ENCODE results near the gene OR5AS1.
"Not testable (repeated sequence)": the region's sequence is repeated elsewhere in the genome, so short reads cannot be mapped to it uniquely, and the experiment has no call there.

OR5AS1 gene

DNA sequence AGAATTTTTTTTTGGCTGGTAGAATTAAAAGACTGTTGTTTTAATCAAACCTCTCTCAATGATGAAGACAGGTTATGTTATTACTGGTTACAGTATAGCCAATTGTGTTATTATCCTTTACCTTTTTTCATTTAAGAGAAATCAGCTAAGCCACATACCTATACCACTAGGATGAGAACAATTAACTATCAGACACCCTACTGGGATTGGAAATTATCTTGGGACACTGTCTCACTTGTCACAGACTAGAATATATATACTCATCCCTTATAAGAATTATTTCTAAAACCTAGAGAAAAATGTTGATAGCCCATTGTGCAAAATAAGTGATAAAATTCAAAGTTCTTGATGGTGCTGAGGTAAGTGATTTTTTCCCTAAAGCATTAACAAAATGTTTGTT lies at the start of gene OR5AS1:
Gene OR5AS1, plus strand, starts transcription at position 301 of the 400 bp plus-strand sequence. CDS start 2,765 bp downstream, outside the sequence.
- DNase-seq: no peak

DNA sequence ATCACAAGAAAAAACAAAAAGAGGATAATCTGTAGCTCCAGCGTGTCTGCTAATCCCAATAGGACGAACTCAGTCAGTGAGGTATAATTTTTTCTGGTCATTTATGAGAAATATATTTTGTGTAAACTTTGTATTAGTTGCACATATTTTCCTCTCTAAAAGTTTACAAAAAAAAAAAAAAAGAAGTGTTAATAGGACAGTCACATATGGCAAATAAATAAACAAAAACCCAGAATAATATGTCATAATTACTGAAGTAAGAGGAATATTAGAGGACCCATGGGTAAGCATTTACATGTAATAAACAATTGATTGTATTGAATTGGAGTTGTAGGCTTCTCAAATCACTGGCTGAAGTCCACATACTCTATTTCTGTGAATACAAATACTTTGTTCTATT lies 32.9 kb upstream of the OR5AS1 start, which contains the start of gene OR5F1:
Gene OR5F1, minus strand, starts transcription at position 101 of the 400 bp plus-strand sequence. Its CDS starts 0 bp downstream, at position 101.
- DNase-seq: no peak

DNA sequence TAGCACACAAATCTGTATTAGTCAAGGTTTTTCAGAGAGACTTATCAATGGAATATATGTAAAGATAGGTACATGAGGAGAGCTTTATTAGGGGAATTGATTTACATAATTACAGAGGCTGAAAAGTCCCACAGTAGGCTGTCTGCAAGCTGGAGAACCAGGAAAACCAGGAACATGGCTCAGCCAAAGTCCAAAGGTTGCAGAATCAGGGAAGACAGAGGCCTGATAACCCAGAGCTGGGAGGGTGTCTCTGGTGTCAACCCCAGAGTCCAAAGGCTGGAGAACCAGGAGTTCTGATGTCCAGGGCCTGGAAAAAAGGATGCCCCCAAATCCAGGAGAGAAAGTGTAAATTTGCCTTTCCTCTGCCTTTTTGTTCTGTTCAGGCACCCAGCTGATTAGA lies 16.7 kb upstream of the OR5AS1 start:
- DNase-seq: no peak

DNA sequence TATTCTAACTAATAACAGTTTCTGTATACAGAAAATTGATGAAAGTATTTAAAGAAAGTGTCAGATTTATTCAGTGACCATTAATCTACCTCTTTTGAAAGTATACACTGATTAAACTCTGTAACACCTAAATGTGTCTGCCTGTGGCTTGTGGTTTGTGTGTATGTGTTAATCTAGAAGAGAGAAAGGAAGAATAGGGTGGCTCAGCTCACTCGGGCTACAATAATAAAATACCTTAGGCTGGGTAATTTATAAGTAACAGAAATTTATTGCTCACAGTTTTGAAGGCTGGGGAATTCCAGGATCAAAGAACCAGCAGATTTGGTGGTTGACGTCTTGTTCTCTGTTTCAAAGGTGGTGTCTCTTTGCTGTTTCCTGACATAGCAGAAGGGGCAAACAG lies 13.6 kb upstream of the OR5AS1 start:
- DNase-seq: no peak

DNA sequence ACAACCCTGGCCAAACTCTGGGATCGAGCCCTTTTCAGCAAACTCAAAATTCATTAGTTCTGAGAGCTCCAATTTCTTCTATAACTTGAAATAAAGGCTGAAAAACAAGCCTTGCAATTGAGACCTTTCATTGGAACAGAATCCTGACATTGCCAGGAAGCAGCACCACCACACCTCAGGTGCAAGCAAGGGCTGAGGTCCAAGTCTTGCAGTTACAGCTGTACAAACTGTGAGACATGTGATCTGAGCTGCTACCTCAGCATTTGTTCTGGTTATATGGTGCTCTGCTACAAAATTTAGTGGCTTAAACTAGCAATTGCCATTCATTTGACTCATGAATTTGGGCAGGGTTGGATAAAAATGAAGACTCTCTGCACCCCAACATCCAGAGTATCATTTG lies 18.1 kb downstream of the OR5AS1 start:
- DNase-seq: no peak

- DNase-seq: no peak
Measured at GRCh38 chr11:56048480-56048879, 21.0 kb downstream of the OR5AS1 start.

DNA sequence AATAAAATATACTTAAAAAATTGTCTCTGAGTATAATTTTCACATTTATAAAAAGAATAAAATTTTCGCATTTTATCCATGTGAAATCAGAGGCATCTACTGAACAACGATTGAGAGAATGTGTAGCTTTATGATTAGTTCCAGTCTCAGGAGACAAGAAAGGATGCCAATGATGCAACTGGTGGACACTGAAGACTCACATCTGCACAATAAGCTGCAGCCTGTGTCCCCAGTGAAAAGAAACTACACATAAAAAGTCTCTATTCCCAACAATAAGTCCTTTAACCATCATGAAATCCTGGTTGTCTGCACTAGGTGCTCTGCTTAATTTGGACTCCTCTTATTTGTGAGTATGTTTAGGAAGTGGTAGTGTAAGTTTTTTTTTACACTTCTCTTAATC lies 22.0 kb downstream of the OR5AS1 start:
- DNase-seq: no peak

GRCh38 chr11:56056366-56056765 lies 28.9 kb downstream of the OR5AS1 start:
- DNase-seq: not testable (repeated sequence)

DNA sequence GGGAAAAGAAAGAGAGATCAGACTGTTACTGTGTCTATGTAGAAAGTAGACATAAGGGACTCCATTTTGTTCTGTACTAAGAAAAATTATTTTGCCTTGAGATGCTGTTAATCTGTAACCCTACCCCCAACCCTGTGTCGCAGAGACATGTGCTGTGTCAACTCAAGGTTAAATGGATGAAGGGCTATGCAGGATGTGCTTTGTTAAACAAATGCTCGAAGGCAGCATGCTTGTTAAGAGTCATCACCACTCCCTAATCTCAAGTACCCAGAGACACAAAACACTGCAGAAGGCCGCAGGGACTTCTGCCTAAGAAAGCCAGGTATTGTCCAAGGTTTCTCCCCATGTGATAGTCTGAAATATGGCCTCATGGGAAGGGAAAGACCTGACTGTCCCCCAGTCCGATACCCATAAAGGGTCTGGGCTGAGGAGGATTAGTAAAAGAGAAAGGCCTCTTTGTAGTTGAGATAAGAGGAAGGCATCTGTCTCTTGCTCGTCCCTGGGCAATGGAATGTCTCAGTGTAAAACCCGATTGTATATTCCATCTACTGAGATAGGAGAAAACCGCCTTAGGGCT lies 30.3 kb downstream of the OR5AS1 start:
- DNase-seq: not testable (repeated sequence)

DNA sequence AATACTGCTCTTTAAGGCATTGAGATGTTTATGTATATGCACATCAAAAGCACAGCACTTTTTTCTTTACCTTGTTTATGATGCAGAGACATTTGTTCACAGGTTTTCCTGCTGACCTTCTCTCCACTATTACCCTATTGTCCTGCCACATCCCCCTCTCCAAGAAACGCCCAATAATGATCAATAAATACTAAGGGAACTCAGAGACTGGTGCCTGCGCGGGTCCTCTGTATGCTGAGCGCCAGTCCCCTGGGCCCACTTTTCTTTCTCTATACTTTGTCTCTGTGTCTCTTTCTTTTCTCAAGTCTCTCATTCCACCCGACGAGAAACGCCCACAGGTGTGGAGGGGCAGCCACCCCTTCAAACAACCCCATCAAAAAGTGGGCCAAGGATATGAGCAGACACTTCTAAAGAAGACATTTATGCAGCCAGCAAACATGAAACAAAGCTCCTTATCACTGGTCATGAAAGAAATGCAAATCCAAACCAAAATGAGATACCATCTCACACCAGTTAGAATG lies 30.9 kb downstream of the OR5AS1 start:
- DNase-seq: not testable (repeated sequence)

- DNase-seq: no peak
Measured at GRCh38 chr11:56066980-56067379, 39.5 kb downstream of the OR5AS1 start.
